Activated T-cell treated with anti-CD3 and anti-CD28 coated beads, Interleukin-2, amount 50 U/mL, for 72 hours (primary cell): ENCODE results near the gene SLC8A1. TPM values are rescaled to one million over a fixed set of nuclear protein-coding genes. Genes with fewer than 3 reads are reported as not detected.

Source experiments
- ATAC-seq, 2 donors: fragments of 150-1000 bp; cut with Tn5 transposase; replicated peaks in 1 of 2; 2 replicates each; pipeline ENCODE4 v1.10.0; 2021; ENCODE audit warnings: moderate library complexity in 2 of 2, mild to moderate bottlenecking in 1 of 2
- DNase-seq, 2 donors: peaks; one replicate each; pipeline ENCODE4 v3.0.0; 2021 to 2022; ENCODE audit warnings: mixed read lengths in 1 of 2
- H3K27ac Mint-ChIP-seq: one replicate; pipeline ENCODE4 v1.8.0; 2022; ENCODE audit warnings: mild to moderate bottlenecking, moderate library complexity, mixed read lengths
- H3K27me3 Mint-ChIP-seq: one replicate; pipeline ENCODE4 v1.8.0; 2022; ENCODE audit warnings: low read depth, mixed read lengths
- H3K36me3 Mint-ChIP-seq, 2 donors: one replicate each; pipeline ENCODE4 v1.8.0; 2022; ENCODE audit warnings: mixed read lengths in 2 of 2, mild to moderate bottlenecking in 1 of 2; ENCODE audit not compliant: insufficient read depth in 2 of 2
- H3K4me1 Mint-ChIP-seq: one replicate; pipeline ENCODE4 v1.8.0; 2022; ENCODE audit warnings: low read depth, mixed read lengths
- H3K4me3 Mint-ChIP-seq, 2 donors: one replicate each; pipeline ENCODE4 v1.8.0; 2022; ENCODE audit warnings: mild to moderate bottlenecking in 2 of 2, mixed read lengths in 2 of 2, moderate library complexity in 2 of 2
- H3K9me3 Mint-ChIP-seq, 2 donors: one replicate each; pipeline ENCODE4 v1.8.0; 2022; ENCODE audit warnings: mixed read lengths in 2 of 2
- total RNA-seq, 2 donors: library from RNA; stranded (reverse); gene quantifications; one replicate each; pipeline ENCODE4 v1.2.3, GENCODE V29; 2022

SLC8A1 gene
- total RNA-seq, 2 donors from 2014 or later = 0.58 to 1.9 TPM

DNA sequence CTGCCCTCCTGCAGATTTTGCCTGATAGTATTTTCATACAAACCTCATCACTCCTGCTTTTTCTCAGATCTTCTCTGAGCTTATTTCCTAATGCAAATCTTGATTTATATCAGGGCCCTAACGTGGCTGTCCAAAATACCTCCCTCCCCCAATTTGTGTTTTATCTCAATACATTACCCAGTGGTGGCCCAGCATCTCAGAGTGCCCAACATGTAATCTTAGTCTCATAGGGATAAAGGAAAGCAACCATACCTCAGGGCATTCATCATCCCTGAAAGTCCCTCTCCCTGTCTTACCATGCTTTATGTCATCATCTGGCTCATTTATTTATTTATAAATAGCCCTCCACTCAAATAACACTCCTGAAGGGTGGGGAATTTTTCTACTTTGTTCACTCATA lies 135.3 kb downstream of the SLC8A1 start:
- H3K4me1 Mint-ChIP-seq = no peaks in the 10 kb centered on the region
- peaks cover 0 to 2% of the 10 kb centered on the region in 2 donors for H3K36me3 Mint-ChIP-seq
- H3K27me3 Mint-ChIP-seq = peaks cover 6% of the 10 kb centered on the region
- ATAC-seq = no peak
- DNase-seq = no peak
- no peak overlapping the region for H3K4me3 Mint-ChIP-seq
- H3K9me3 Mint-ChIP-seq = peaks cover 0 to 1% of the 10 kb centered on the region in 2 donors
- no peak overlapping the region for H3K27ac Mint-ChIP-seq

DNA sequence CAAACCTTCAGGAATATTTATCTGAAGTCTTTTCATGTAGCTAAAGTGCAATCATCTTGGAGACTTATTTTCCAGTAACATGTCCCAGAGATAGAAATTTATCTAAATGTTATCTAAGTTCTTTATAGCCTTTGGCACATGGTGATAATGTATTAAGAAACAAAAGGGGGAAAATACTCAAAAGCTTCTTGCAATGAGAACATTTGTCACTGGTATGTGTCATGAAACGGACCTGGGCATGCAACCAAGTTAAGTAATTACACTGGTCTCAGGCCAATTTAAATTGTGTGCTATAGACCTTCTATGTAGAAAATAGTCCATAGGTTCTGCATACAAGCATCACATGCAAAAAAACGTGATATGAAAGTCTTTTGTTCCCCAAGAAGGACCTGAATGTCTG lies 136.2 kb downstream of the SLC8A1 start:
- Mint-ChIP-seq H3K36me3 (peaks cover 0 to 2% of the 10 kb centered on the region in 2 donors), H3K27me3 (peaks cover 3% of the 10 kb centered on the region), H3K27ac (no peak overlapping the region), H3K4me1 (no peaks in the 10 kb centered on the region), H3K4me3 (no peak overlapping the region), H3K9me3 (peaks cover 0 to 1% of the 10 kb centered on the region in 2 donors)
- ATAC-seq (no peak), DNase-seq (no peak)

DNA sequence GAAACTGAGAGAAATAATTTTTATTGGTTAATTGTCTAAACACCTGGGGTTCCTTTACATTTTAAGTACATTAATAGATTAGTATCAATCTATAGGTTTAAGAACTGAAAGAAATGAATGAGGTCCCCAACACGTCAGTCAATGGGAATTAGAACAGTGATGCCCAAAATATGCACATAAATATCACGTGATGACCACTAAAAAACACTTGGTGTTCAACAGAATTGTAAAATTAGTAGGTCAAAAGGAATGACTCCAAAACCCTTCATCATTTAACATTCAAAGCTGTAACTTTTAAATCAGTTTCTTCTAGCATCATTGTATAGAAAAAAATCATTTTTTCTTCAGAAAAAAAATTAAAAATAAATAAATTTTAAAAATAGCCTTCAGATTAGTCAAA lies 140.9 kb downstream of the SLC8A1 start:
- Mint-ChIP-seq H3K9me3 (peaks cover 0 to 1% of the 10 kb centered on the region in 2 donors), H3K27ac (no peak overlapping the region), H3K4me1 (no peaks in the 10 kb centered on the region), H3K4me3 (no peak overlapping the region), H3K36me3 (peaks cover 0 to 2% of the 10 kb centered on the region in 2 donors), H3K27me3 (no peaks in the 10 kb centered on the region)
- no peak for DNase-seq
- no peak for ATAC-seq

DNA sequence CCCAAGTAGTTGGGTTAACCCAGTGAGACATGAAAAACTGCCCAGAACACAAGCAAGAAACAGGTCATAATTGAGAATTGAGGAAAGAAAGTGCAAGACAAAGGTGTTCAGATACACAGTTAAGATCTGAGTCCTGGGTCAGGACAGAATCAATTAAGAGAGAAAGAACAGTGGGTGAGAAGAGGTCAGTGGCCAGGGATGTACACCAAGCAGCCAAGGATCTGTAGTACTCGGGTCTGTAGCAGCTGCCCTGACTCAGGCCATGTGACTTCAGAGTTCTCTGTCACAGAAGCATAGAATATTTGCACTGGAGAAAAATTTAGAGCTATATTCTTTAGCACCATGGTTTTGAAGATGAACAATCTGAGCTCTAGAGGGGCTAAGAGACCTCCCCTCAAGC lies 141.6 kb downstream of the SLC8A1 start:
- Mint-ChIP-seq H3K4me1 (no peaks in the 10 kb centered on the region), H3K27me3 (no peaks in the 10 kb centered on the region), H3K9me3 (peaks cover 0 to 1% of the 10 kb centered on the region in 2 donors), H3K4me3 (no peak overlapping the region), H3K36me3 (peaks cover 0 to 2% of the 10 kb centered on the region in 2 donors), H3K27ac (no peak overlapping the region)
- DNase-seq (no peak), ATAC-seq (no peak)

DNA sequence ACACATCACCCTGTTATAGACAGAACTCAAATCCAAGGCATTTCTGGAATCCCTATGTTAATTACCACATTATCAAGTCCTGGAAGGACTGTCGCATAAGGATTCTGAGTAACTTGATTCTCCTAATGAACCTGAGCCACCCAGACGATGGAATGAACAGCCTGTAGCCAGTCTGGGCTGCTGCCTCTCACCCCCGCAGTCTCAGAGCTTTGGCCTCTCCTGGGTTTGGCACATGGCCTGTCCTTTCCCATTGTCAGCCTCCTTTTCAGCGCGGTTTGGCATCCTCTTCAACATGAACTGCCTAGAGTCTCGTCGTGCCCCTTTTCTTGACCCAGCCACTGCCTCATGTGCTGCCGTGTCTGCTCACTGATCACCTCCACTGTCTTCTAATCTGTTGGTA lies 147.6 kb downstream of the SLC8A1 start:
- H3K4me3 Mint-ChIP-seq = no peak overlapping the region
- H3K4me1 Mint-ChIP-seq = no peaks in the 10 kb centered on the region
- H3K9me3 Mint-ChIP-seq = no peaks in the 10 kb centered on the region
- no peak for DNase-seq
- H3K27ac Mint-ChIP-seq = no peak overlapping the region
- ATAC-seq = no peak
- no peaks in the 10 kb centered on the region for H3K36me3 Mint-ChIP-seq
- H3K27me3 Mint-ChIP-seq = no peaks in the 10 kb centered on the region

DNA sequence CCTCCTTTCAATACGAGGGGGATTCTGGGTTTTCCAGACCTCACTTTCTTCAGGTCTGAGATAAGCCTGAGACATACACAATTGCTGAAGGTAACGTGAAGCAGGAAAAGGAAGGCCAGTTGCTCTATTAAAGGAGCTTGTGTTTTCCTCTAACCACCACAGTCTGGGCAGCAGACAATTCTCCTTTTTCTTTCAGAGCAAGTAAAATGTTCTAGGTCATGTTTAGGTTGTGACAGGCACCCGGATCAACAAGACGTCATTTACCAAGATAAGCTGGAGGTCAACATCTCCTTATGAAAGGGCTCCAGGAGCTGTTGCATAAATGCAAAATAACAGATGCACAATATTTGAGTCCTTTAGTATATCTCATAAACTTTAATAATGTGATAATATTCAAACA lies 148.1 kb downstream of the SLC8A1 start:
- H3K36me3 Mint-ChIP-seq = no peaks in the 10 kb centered on the region
- DNase-seq = no peak
- no peak for ATAC-seq
- no peaks in the 10 kb centered on the region for H3K9me3 Mint-ChIP-seq
- H3K4me1 Mint-ChIP-seq = no peaks in the 10 kb centered on the region
- no peak overlapping the region for H3K27ac Mint-ChIP-seq
- no peaks in the 10 kb centered on the region for H3K27me3 Mint-ChIP-seq
- H3K4me3 Mint-ChIP-seq = no peak overlapping the region

DNA sequence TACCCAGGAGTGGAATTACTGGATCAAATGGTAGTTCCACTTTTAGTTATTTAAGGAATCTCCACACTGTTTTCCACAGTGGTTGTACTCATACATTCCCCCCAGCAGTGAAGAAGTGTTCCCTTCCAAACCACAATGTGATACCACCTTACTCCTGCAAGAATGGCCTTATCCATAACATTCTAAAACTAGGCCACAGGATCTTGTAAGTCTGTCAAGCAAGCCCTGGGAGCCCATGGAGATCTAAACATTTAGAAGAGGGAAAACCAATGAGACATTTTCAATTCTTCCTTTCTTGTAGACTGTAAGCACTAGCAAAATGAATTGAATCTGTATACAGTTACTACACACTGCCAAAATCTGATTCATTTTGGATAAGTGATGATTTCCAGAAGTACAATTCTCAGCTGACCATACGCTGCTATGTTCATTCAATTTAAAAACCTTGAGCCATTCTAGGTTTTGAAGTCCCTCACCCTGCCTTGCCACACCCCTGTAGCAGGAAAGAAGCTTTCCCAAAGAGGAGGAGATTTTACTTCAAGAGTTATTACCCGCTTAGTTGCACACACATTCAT lies 149.1 kb downstream of the SLC8A1 start:
- H3K27ac Mint-ChIP-seq = no peak overlapping the region
- DNase-seq (no peak), ATAC-seq (no peak)
- H3K27me3 Mint-ChIP-seq = no peaks in the 10 kb centered on the region
- no peaks in the 10 kb centered on the region for H3K4me1 Mint-ChIP-seq
- no peaks in the 10 kb centered on the region for H3K36me3 Mint-ChIP-seq
- no peak overlapping the region for H3K4me3 Mint-ChIP-seq
- no peaks in the 10 kb centered on the region for H3K9me3 Mint-ChIP-seq

DNA sequence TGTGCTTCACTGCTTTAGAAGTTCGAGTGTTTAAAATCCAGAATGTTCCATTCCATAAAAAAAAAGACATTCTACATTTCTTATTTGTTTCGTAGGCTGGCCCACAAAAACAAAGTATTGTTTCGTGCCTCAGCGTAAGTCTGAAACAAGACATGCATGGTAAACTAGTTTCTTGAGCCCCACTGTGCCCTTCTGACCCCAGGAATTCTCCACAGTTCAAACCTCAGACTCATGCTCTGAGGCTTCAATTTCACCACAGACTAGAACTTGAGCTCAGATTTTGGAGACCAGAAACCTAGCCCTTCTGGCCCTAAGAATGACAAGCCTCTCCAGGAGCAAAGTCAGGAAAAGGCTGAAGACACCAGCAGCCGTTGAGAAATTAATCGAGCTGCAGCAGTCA lies 151.5 kb downstream of the SLC8A1 start:
- ATAC-seq (no peak), DNase-seq (no peak)
- H3K27me3 Mint-ChIP-seq = no peaks in the 10 kb centered on the region
- no peaks in the 10 kb centered on the region for H3K9me3 Mint-ChIP-seq
- no peaks in the 10 kb centered on the region for H3K36me3 Mint-ChIP-seq
- H3K4me3 Mint-ChIP-seq = no peak overlapping the region
- no peak overlapping the region for H3K27ac Mint-ChIP-seq
- H3K4me1 Mint-ChIP-seq = no peaks in the 10 kb centered on the region

DNA sequence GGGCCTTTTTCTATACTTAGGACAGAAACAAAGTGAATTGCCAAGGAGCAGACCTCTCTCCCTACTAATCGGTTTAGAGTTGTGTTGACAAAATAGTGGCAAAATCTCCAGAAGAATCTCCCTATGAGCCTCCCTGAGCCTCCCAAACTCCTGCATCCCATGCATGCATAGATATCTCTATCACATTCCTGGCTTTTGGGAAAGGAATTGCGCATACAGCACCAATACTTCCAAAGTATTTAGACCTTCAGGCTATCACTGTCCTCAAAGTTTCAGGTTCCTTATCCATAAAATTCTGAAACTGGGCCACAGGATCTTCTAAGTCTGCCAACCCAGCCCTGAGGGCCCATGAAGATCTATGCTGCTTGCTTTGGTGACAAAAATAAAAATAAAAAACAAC lies 152.1 kb downstream of the SLC8A1 start:
- H3K4me3 Mint-ChIP-seq = no peak overlapping the region
- H3K9me3 Mint-ChIP-seq = no peaks in the 10 kb centered on the region
- no peak overlapping the region for H3K27ac Mint-ChIP-seq
- ATAC-seq (no peak), DNase-seq (no peak)
- H3K27me3 Mint-ChIP-seq = no peaks in the 10 kb centered on the region
- no peaks in the 10 kb centered on the region for H3K4me1 Mint-ChIP-seq
- H3K36me3 Mint-ChIP-seq = no peaks in the 10 kb centered on the region

DNA sequence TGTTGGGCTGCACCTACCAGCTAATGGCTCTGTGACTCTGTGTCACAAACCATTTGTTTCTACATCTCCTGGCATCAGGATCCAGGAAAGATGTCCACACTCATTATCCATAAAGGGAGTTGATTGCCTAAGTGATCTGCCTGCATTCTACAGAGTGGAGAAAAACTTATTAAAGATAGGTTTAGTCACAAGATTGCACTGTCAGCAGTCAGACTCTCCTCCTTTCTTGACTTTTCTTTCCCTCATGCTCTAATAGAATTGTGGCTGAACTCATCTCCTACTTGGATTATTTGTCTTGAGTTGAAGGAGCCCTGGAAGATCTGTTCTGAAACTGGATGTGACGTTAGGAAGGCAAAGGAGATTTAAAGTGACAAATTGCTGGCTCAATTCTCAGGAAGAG lies 152.7 kb downstream of the SLC8A1 start:
- H3K36me3 Mint-ChIP-seq = no peaks in the 10 kb centered on the region
- H3K9me3 Mint-ChIP-seq = no peaks in the 10 kb centered on the region
- DNase-seq (no peak), ATAC-seq (no peak)
- H3K4me3 Mint-ChIP-seq = no peak overlapping the region
- no peaks in the 10 kb centered on the region for H3K27me3 Mint-ChIP-seq
- no peak overlapping the region for H3K27ac Mint-ChIP-seq
- no peaks in the 10 kb centered on the region for H3K4me1 Mint-ChIP-seq

DNA sequence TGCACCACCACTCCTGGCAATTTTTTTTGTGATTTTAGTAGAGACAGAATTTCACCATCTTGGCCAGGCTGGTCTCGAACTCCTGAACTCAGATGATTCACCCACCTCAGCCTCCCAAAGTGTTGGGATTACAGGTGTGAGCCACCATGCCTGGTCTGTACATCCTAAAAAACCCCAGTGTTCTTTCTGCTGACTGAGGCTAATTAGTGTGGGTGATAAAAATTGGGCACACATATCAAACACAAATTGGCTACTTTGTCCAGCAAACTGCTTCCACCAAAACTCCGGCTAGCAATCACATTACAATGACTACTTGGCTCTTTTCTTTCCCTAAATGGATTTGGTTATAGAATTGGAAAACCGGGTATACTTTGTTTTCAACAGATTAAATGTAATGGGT lies 153.9 kb downstream of the SLC8A1 start:
- no peak for ATAC-seq
- Mint-ChIP-seq H3K36me3 (no peaks in the 10 kb centered on the region), H3K4me3 (no peak overlapping the region), H3K27ac (no peak overlapping the region), H3K27me3 (no peaks in the 10 kb centered on the region), H3K4me1 (no peaks in the 10 kb centered on the region), H3K9me3 (no peaks in the 10 kb centered on the region)
- DNase-seq = no peak

DNA sequence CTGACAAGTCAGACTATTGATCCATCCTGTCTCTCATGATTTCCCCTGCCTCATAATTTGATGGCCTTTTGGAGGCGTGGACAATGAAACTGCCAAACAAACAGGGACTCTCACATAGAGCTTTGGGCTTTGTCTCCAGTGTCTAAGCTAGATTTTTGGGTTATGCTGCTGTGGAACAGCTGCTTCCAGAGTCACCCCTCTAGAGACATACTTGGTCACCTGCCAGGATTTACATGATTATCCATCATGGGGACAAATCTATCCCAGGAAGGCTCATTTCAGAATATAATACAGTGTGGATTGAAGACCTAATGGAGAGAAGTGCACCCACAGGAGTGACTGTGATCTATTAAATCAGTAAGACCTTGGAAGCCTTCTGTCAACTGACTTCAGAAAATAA lies 159.6 kb downstream of the SLC8A1 start:
- Mint-ChIP-seq H3K36me3 (no peaks in the 10 kb centered on the region), H3K27me3 (no peaks in the 10 kb centered on the region), H3K4me1 (peaks cover 5% of the 10 kb centered on the region), H3K27ac (no peak overlapping the region), H3K4me3 (no peak overlapping the region), H3K9me3 (no peaks in the 10 kb centered on the region)
- DNase-seq = no peak
- no peak for ATAC-seq

DNA sequence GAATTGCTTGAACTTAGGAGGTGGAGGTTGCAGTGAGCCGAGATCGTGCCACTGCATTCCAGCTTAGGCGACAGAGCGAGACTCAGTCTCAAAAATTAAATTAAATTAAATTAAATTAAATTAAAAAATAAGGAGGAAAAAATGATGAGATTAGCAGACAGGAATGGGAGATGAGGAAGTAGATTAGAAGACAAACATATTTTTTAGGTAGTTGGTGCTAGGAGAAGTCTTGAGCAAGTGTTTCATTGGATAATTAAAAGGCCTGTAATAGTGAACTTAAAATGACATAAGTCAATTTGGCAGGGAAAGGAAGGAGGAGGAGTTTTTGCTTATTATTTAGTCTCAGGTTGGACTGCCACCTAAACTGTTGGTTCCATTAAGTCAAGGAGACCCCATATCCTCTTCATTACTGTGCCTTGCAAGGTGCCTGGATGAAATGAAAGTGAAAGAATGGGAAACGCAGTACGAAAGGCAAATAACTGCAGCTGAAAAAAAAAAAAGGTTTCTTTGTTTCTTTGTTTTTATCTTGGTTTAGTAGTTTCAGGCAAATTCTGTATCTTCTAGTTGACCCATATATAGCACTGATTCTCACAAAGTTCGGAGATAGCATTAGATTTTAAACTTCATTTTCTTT lies 162.0 kb downstream of the SLC8A1 start:
- no peak for ATAC-seq
- peaks cover 5% of the 10 kb centered on the region for H3K4me1 Mint-ChIP-seq
- no peaks in the 10 kb centered on the region for H3K36me3 Mint-ChIP-seq
- DNase-seq = no peak
- peak overlapping the region; percentile 5 to 69 for H3K4me3 Mint-ChIP-seq
- H3K9me3 Mint-ChIP-seq = no peaks in the 10 kb centered on the region
- H3K27ac Mint-ChIP-seq = no peak overlapping the region
- H3K27me3 Mint-ChIP-seq = no peaks in the 10 kb centered on the region

DNA sequence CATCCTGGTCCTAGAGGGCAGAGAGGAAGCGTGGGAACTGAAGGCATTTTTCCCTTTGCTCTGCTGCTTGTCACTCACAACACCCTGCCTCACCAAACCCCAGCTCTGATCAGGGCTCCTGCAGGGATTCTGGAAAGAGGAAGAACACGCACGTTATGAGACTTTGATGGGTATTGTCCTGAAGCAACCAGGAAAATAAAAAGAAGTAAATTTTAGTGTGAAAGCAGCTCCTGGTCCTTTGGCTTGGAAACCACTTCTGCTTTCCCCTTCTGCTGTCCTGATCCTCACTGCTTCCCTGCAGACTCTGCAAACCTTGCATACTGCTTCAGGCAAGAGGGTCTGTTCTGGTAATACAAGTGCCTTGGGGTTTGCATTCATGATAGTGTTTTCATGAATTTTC lies 164.1 kb downstream of the SLC8A1 start:
- Mint-ChIP-seq H3K36me3 (no peaks in the 10 kb centered on the region), H3K27ac (no peak overlapping the region), H3K4me3 (no peak overlapping the region), H3K9me3 (no peaks in the 10 kb centered on the region), H3K27me3 (no peaks in the 10 kb centered on the region), H3K4me1 (peaks cover 5% of the 10 kb centered on the region)
- no peak for ATAC-seq
- DNase-seq = no peak
